PC-9 (cell line): ENCODE measurements around the gene OR51A4. TPM values are rescaled to one million over a fixed set of nuclear protein-coding genes. Genes with fewer than 3 reads are reported as not detected.

ENCODE experiments used
- Bru-seq: library from RNA; stranded (reverse); fragments of 400-500 nt; gene quantifications from one replicate; lab custom pipeline; 2021; lab: Mats Ljungman, UMichigan
- BruChase-seq, 2 experiments: library from RNA; stranded (reverse); fragments of 400-500 nt; gene quantifications; one replicate each; lab custom pipeline; 2021; lab: Mats Ljungman, UMichigan
- BruUV-seq: library from RNA; stranded (reverse); fragments of 400-500 nt; replicated peaks from 2 replicates; lab custom pipeline; 2021; lab: Mats Ljungman, UMichigan
- CTCF ChIA-PET: fragments of 300-600 bp; sonication (Branson Sonifier 250); formaldehyde crosslinking; loops from one replicate; lab custom pipeline; 2022; ENCODE audit warnings: antibody characterized with exemption; lab: Charles Lee
- POLR2A ChIA-PET: fragments of 300-600 bp; sonication (Branson Sonifier 250); formaldehyde crosslinking; loops from one replicate; lab custom pipeline; 2022; ENCODE audit warnings: antibody characterized with exemption; ENCODE audit not compliant: unreplicated experiment; lab: Charles Lee
- DNase-seq, 2 experiments: peaks; one replicate each; pipeline versions ENCODE4 v3.0.0 to v3.0.0-alpha.2; 2015 to 2022; ENCODE audit warnings: mixed read lengths in 1 of 2
- H2AFZ ChIP-seq: fragments of 200-600 bp; sonication (generic); 2 replicates; pipeline ENCODE4 v1.8.1; 2017; ENCODE audit warnings: antibody characterized with exemption
- H3F3A ChIP-seq: fragments of 200-600 bp; sonication (generic); 2 replicates; pipeline ENCODE4 v1.8.1; 2017; ENCODE audit warnings: antibody characterized with exemption, mild to moderate bottlenecking, low read depth; ENCODE audit not compliant: insufficient read depth
- H3K27ac ChIP-seq: fragments of 200-600 bp; sonication (generic); 2 replicates; pipeline ENCODE4 v1.6.1; 2016; ENCODE audit warnings: mixed run types
- H3K27me3 ChIP-seq: fragments of 200-600 bp; sonication (generic); 2 replicates; pipeline ENCODE4 v1.6.1; 2016; ENCODE audit warnings: low read depth, mixed run types; ENCODE audit not compliant: insufficient read depth
- H3K36me3 ChIP-seq: fragments of 200-600 bp; sonication (generic); 2 replicates; pipeline ENCODE4 v1.6.1; 2016; ENCODE audit warnings: low read depth, mixed run types
- H3K4me1 ChIP-seq: fragments of 200-600 bp; sonication (generic); replicated peaks from 2 replicates; pipeline ENCODE4 v1.6.1; 2016; ENCODE audit warnings: mixed run types; ENCODE audit not compliant: insufficient read depth
- H3K4me2 ChIP-seq: fragments of 200-600 bp; sonication (generic); 2 replicates; pipeline ENCODE4 v1.6.1; 2017; ENCODE audit warnings: mixed run types
- H3K4me3 ChIP-seq: fragments of 200-600 bp; sonication (generic); 2 replicates; pipeline ENCODE4 v1.6.1; 2016; ENCODE audit warnings: mixed run types
- H3K79me2 ChIP-seq: fragments of 200-600 bp; sonication (generic); 2 replicates; pipeline ENCODE4 v1.6.1; 2017; ENCODE audit warnings: low read depth, mixed run types
- H3K9me2 ChIP-seq: fragments of 200-600 bp; sonication (generic); 2 replicates; pipeline ENCODE4 v1.8.1; 2017; ENCODE audit warnings: mild to moderate bottlenecking; ENCODE audit not compliant: insufficient read depth
- H3K9me3 ChIP-seq: fragments of 200-600 bp; sonication (generic); 2 replicates; pipeline ENCODE4 v1.8.1; 2016; ENCODE audit warnings: low read depth; ENCODE audit not compliant: insufficient read depth
- H4K20me1 ChIP-seq: fragments of 200-600 bp; sonication (generic); 2 replicates; pipeline ENCODE4 v1.8.1; 2017; ENCODE audit not compliant: insufficient read depth
- EZH2 ChIP-seq: fragments of 200-600 bp; sonication (generic); IDR thresholded peaks from 2 replicates; pipeline ENCODE4 v1.8.0; 2017; ENCODE audit warnings: antibody characterized with exemption, low read depth
- intact Hi-C: fragments of 100-400 bp; cut with micrococcal nuclease; formaldehyde crosslinking; loops from one replicate; pipeline ENCODE4 v1.10.0; 2022; ENCODE audit not compliant: unreplicated experiment
- long read RNA-seq: library from polyadenylated mRNA; stranded (forward); transcript quantifications from one replicate; pipeline ENCODE4 v2.0.0, GENCODE V29; 2022
- total RNA-seq: library from RNA; stranded (reverse); gene quantifications from 2 replicates; pipeline ENCODE4 v1.2.3, GENCODE V29; 2021
- TF ChIP-seq, protein P1 (sequence below): fragments of 200-600 bp; sonication (generic); conservative IDR thresholded peaks from 2 replicates; pipeline ENCODE4 v1.6.1; 2017; ENCODE audit warnings: mixed run types, antibody characterized with exemption, mild to moderate bottlenecking, moderate library complexity

OR51A4 gene, protein sequence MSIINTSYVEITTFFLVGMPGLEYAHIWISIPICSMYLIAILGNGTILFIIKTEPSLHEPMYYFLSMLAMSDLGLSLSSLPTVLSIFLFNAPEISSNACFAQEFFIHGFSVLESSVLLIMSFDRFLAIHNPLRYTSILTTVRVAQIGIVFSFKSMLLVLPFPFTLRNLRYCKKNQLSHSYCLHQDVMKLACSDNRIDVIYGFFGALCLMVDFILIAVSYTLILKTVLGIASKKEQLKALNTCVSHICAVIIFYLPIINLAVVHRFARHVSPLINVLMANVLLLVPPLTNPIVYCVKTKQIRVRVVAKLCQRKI
- total RNA-seq (not detected in 2 replicates), Bru-seq, nascent RNA (not detected), BruChase-seq, experiment 1, labeled RNA remaining after a 2-hour chase (not detected), BruChase-seq, experiment 2, labeled RNA remaining after a 6-hour chase (not detected)
- long read RNA-seq, result 0 reads

DNA sequence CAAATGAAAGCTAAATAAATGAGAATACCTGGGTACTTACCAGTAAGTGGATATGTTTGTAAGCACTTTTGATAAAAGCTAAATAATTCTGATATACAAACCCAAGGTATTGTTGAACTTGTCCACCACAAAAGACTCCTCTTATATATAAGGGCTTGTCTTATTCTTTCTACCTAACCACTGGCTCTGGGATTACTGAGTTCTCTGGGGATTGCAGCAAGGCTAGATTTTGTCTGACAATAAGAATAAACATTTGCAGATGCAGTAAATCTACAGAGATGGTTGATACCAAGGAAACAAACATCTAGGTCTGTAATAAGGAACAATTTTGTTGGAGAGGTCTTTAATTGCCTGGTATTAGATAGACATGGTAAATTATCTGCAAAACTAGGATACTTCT, at the start of gene OR51A4:
Gene OR51A4 (minus strand): TSS at position 101 of the 400 bp plus-strand sequence. CDS start 505 bp downstream, outside the sequence.
- ChIA-PET POLR2A (no interaction called here), CTCF (no interaction called here)
- no TSS peak for BruUV-seq
- DNase-seq, result no peak
- Histone ChIP-seq H3K27ac (no peak within 1 kb of the TSS), H3K4me3 (no peak within 1 kb of the TSS), H3K27me3 (no peaks in the 10 kb centered on the region), H4K20me1 (no peaks in the 10 kb centered on the region), H2AFZ (no peak within 1 kb of the TSS), H3K9me2 (no peaks in the 10 kb centered on the region), H3F3A (no peaks in the 10 kb centered on the region), H3K4me1 (no peaks in the 10 kb centered on the region), H3K9me3 (no peaks in the 10 kb centered on the region), H3K36me3 (no peaks in the 10 kb centered on the region), H3K79me2 (no peaks in the 10 kb centered on the region), H3K4me2 (no peak within 1 kb of the TSS)
- TF ChIP-seq, protein P1, sequence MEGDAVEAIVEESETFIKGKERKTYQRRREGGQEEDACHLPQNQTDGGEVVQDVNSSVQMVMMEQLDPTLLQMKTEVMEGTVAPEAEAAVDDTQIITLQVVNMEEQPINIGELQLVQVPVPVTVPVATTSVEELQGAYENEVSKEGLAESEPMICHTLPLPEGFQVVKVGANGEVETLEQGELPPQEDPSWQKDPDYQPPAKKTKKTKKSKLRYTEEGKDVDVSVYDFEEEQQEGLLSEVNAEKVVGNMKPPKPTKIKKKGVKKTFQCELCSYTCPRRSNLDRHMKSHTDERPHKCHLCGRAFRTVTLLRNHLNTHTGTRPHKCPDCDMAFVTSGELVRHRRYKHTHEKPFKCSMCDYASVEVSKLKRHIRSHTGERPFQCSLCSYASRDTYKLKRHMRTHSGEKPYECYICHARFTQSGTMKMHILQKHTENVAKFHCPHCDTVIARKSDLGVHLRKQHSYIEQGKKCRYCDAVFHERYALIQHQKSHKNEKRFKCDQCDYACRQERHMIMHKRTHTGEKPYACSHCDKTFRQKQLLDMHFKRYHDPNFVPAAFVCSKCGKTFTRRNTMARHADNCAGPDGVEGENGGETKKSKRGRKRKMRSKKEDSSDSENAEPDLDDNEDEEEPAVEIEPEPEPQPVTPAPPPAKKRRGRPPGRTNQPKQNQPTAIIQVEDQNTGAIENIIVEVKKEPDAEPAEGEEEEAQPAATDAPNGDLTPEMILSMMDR, result no peak
- TF ChIP-seq EZH2, result no peak
- intact Hi-C loops, result no loop called here

DNA sequence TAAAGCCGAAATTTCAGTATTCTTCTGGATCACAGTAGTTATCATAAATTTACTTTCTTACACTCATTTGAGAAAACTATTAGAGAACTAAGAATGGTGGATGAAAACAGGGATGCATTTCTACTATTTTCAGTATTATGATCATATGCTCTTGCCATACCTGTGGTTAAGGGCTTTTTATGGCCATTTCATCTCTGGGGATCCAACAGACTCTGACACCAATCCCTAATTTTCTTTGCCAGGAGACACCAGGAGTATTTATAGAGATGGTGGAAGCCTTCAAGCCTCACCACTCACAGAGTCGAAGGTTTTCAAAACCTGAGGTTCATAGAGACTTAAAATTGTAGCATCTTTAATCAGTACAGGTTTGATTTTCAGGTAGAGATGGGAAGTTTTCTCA, 47.1 kb upstream of the OR51A4 start, which contains the start of gene OR51L1:
Gene OR51L1 (plus strand): TSS at position 301 of the 400 bp plus-strand sequence. CDS start 4,132 bp downstream, outside the sequence.
- Histone ChIP-seq H3K36me3 (no peaks in the 10 kb centered on the region), H3K27ac (no peak within 1 kb of the TSS), H3K9me2 (no peaks in the 10 kb centered on the region), H3K4me3 (no peak within 1 kb of the TSS), H3F3A (no peaks in the 10 kb centered on the region), H3K4me2 (no peak within 1 kb of the TSS), H2AFZ (no peak within 1 kb of the TSS), H3K27me3 (no peaks in the 10 kb centered on the region), H3K4me1 (no peaks in the 10 kb centered on the region), H3K9me3 (no peaks in the 10 kb centered on the region), H3K79me2 (no peaks in the 10 kb centered on the region), H4K20me1 (no peaks in the 10 kb centered on the region)
- ChIA-PET POLR2A (no interaction called here), CTCF (no interaction called here)
- intact Hi-C loops, result no loop called here
- no peak for DNase-seq
- TF ChIP-seq, protein P1, result no peak
- no peak for TF ChIP-seq EZH2
- no TSS peak for BruUV-seq

DNA sequence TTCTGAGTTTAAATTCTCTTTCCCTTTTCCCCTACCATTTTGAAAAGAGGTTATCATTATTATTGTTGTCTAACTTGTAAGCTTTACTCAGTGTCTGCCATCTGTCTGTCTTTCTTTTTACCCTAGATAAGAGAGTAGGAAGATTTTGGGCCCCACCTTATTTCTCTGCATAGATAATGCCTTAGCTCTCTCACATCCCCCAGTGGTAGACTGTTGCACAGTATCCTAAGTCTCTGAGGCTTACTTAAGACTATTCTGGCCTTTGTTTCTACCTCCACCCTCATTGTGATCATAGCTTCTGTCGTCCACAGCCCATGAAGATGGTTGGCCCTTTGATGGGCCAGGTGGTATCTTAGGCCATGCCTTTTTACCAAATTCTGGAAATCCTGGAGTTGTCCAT, 43.7 kb upstream of the OR51A4 start:
- intact Hi-C loops, result no loop called here
- TF ChIP-seq, protein P1, result no peak
- TF ChIP-seq EZH2, result no peak
- no TSS peak for BruUV-seq

More for the DNA sequence above, 43.7 kb upstream of the OR51A4 start:
- ChIA-PET CTCF (no interaction called here), POLR2A (no interaction called here)
- Histone ChIP-seq H3K4me3 (no peak overlapping the region), H2AFZ (no peak overlapping the region), H3K27me3 (no peaks in the 10 kb centered on the region), H3K4me1 (no peaks in the 10 kb centered on the region), H3F3A (no peaks in the 10 kb centered on the region), H3K27ac (no peak overlapping the region), H3K9me3 (no peaks in the 10 kb centered on the region), H3K36me3 (no peaks in the 10 kb centered on the region), H3K9me2 (no peaks in the 10 kb centered on the region), H4K20me1 (no peaks in the 10 kb centered on the region), H3K4me2 (no peak overlapping the region), H3K79me2 (no peaks in the 10 kb centered on the region)
- no peak for DNase-seq
